Measurements from ENCODE around the gene ELOA.

ELOA gene

DNA sequence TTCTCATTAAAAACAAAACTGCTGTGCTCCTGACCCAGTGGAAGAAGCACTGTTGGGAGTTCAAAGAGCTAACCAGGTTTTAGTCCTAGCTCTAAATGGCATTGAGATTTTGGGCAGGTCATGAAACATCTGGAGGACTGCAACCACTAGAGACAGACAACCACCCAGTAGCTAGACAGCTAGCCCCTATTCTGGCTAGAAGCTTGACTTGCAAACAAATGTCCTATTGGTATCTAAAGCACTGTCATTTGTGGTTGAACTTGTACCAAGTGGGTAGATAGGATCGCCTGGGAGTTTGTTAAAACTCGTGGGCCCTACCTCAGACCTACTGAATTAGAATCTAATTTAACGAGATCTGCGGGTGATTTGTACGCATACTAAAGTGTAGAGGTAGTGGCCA, 44.8 kb upstream of the ELOA start:
- H3K36me3 Mint-ChIP-seq (ENCODE audit: low read depth) = peaks cover 87% of the 10 kb centered on the region

DNA sequence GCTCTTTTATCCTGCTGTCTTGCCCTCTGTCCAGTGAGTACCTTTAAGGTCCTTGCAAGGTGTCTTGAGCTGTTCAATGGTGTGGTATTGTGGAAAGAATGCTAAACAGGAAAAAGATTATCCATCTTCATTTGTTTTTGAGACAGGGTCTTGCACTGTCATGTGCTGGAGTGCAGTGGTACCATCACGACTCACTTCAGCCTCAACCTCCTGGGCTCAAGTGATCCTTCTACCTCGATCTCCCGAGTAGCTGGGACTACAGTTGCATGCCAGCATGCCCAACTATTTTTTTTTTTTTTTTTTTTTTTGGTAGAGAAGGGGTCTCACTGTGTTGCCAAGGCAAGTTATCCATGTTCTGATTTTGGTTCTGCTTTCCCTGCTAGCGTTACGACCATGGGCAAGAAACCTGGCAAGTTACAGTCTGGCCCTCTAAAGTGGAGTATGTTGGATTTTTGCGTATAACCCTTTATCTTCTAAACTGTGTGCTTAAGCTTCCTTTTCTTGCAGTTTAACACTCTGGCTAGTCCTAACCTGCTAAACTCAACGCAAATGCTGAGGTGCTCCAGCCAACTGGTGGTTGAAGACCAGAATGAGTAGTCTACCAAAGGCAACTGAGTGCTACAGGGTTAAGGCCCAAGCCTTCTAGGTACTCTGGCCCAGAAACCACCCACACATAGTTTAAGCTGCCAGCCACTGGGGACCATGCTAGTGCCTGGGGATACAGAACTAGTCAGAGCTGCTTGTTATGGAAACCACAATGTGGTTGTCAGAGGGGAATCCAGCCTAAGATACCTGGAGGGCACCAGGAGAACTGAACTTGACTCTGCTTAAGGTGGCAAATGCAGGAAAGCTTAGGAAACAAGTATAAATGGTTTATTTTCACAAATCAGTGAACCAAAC, 43.7 kb upstream of the ELOA start:
- no peak for DNase-seq
- Mint-ChIP-seq H3K27me3 (ENCODE audit: low read depth, poor library complexity) (no peaks in the 10 kb centered on the region), H3K4me1 (peaks cover 26% of the 10 kb centered on the region), H3K27ac (peak overlapping the region; percentile 66), H3K36me3 (ENCODE audit: low read depth) (peaks cover 84% of the 10 kb centered on the region), H3K4me3 (no peak overlapping the region), H3K9me3 (no peaks in the 10 kb centered on the region)
- TF ChIP-seq, protein P1, sequence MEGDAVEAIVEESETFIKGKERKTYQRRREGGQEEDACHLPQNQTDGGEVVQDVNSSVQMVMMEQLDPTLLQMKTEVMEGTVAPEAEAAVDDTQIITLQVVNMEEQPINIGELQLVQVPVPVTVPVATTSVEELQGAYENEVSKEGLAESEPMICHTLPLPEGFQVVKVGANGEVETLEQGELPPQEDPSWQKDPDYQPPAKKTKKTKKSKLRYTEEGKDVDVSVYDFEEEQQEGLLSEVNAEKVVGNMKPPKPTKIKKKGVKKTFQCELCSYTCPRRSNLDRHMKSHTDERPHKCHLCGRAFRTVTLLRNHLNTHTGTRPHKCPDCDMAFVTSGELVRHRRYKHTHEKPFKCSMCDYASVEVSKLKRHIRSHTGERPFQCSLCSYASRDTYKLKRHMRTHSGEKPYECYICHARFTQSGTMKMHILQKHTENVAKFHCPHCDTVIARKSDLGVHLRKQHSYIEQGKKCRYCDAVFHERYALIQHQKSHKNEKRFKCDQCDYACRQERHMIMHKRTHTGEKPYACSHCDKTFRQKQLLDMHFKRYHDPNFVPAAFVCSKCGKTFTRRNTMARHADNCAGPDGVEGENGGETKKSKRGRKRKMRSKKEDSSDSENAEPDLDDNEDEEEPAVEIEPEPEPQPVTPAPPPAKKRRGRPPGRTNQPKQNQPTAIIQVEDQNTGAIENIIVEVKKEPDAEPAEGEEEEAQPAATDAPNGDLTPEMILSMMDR (IDR thresholded peaks at IDR 0.05) = no peak

More for the DNA sequence above, 44.8 kb upstream of the ELOA start:
- TF ChIP-seq, protein P1 (IDR thresholded peaks at IDR 0.05) = no peak
- Mint-ChIP-seq H3K27ac (peak overlapping the region; percentile 52), H3K9me3 (no peaks in the 10 kb centered on the region), H3K4me1 (peaks cover 37% of the 10 kb centered on the region), H3K4me3 (no peak overlapping the region), H3K27me3 (ENCODE audit: low read depth, poor library complexity) (no peaks in the 10 kb centered on the region)
- no peak for DNase-seq

DNA sequence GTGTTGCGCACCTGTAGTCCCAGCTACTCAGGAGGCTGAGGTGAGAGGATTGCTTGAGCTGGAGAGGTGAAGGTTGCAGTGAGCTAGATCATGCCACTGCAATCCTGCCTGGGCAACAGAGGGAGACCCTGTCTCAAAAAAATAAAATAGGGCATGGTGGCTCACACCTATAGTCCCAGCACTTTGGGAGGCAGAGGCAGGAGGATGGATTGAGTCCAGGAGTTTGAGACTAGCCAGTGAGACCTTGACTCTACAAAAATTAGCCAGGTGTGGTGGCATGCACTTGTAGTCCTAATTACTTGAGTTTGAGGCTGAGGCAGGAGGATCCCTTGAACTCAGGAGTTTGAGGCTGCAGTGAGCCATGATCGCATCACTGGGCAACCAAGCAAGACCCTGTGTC, 42.0 kb upstream of the ELOA start:
- Mint-ChIP-seq H3K4me1 (peaks cover 9% of the 10 kb centered on the region), H3K27me3 (ENCODE audit: low read depth, poor library complexity) (no peaks in the 10 kb centered on the region), H3K4me3 (no peak overlapping the region), H3K36me3 (ENCODE audit: low read depth) (peaks cover 71% of the 10 kb centered on the region), H3K27ac (peak overlapping the region; percentile 81), H3K9me3 (no peaks in the 10 kb centered on the region)
- TF ChIP-seq, protein P1 (IDR thresholded peaks at IDR 0.05) = no peak
- no peak for DNase-seq

DNA sequence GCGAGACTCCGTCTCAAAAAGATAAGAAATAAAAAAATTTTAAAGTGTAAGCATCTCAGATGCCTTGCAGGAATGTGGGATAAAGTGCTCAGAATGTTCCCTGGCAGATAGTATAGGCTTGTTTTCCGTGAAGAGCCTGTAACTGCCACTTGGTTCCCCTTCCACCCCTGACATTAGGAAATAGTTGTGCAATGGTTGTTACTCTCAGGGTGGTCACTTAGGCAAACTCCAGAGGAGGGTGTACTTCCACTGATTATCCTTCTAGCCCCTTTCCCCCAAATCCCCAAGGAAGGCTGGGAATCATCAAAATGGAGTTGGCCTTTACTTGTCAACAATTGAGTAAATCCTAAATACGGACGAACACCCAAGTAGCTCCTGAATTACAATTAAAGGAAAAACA, 41.3 kb upstream of the ELOA start:
- no peak overlapping the region for H3K4me3 Mint-ChIP-seq
- peaks cover 4% of the 10 kb centered on the region for H3K4me1 Mint-ChIP-seq
- H3K9me3 Mint-ChIP-seq = no peaks in the 10 kb centered on the region
- H3K36me3 Mint-ChIP-seq (ENCODE audit: low read depth) = peaks cover 64% of the 10 kb centered on the region
- H3K27me3 Mint-ChIP-seq (ENCODE audit: low read depth, poor library complexity) = peaks cover 1% of the 10 kb centered on the region
- DNase-seq = no peak
- H3K27ac Mint-ChIP-seq = peak overlapping the region; percentile 81
- TF ChIP-seq, protein P1 (IDR thresholded peaks at IDR 0.05) = no peak

DNA sequence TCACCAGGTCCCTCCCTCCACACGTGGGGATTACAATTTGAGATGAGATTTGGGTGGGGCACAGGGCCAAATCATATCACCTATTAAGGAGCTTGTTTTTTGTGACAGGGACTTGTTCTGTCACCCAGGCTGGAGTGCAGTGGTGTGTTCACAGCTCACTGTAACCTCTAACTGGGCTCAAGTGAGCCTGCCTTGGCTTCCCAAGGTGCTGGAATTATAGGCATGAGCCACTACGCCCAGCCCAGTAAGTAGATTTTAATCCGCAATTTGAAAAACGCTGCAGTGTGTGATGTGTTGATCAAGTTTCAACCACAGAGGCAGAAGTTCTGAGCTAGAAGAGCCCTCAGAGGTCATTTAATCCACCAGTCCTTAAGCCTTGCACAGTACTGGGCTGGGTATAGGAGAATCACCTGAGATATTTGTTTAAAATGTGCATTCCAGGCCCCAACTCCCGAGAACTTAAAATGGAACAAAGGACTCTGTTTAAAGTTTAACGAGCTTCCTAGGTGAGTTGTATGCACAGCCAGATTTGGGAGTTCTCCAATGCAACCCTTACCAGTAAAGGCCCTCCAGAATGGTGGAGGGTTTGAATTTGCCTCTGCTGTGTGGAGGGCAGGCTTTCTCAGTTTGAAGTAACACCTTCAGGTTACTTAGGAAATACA, 38.3 kb upstream of the ELOA start:
- H3K9me3 Mint-ChIP-seq = no peaks in the 10 kb centered on the region
- H3K4me1 Mint-ChIP-seq = no peaks in the 10 kb centered on the region
- no peak overlapping the region for H3K27ac Mint-ChIP-seq
- H3K27me3 Mint-ChIP-seq (ENCODE audit: low read depth, poor library complexity) = peaks cover 7% of the 10 kb centered on the region
- H3K4me3 Mint-ChIP-seq = no peak overlapping the region
- DNase-seq = no peak
- H3K36me3 Mint-ChIP-seq (ENCODE audit: low read depth) = peaks cover 53% of the 10 kb centered on the region
- TF ChIP-seq, protein P1 (IDR thresholded peaks at IDR 0.05) = no peak
